ENCODE data around the gene RGS3.

RGS3 gene

DNA sequence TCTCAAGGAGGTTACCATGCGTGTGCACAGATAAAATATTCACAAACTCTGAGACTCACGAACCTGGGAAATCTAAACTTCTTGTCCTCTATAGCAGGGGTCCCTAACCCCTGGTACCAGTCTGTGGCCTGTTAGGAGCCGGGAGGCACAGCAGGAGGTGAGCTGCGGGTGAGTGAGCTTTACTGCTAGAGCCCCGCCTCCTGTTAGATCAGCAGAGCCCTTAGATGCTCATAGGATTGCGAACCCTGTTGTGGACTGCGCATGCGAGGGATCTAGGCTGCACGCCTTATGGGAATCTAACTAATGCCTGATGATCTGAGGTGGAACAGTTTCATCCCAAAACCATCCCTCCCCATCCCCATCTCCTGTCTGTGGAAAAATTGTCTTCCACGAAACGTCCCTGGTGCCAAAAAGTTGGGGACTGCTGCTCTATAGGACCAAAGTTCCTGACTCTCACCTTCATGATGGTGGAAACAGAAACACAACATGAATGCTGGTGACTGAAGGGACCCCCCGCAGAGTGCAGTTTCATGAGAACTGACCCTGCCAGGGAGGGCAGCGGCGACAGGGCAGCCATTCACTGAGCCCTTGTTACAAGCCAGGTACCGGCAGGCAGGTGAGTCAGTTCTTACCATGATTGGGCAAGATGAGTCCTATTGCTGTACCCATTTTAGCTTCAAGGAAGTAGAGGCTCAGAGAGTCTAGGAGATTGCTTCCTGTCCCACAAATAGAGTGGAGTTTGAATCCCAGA is 181.9 kb downstream of the RGS3 start:
- no peak for DNase-seq

DNA sequence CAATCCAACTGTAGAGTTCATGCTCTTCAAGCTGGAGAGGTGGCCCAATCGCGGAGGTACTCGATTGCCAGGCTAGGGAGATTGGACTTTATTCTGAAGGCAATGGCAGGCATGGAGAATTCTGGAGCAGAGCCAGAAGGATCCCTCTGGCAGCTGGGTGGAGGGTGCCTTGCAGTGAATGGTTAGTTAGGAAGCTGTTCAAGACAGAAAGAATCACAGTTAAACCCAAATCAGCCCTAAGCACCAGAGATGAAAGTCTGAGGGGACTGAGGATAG is 182.4 kb downstream of the RGS3 start:
- DNase-seq: no peak

GRCh38 chr9:113646491-113646890 is 183.0 kb downstream of the RGS3 start:
- no peak for DNase-seq

Data from NCI-H345 (cell line).